HG03066 (cell line): Measurements from ENCODE around the gene TNNI3.
"Not testable (repeated sequence)": the region's sequence is repeated elsewhere in the genome, so short reads cannot be mapped to it uniquely, and the experiment has no call there.

ENCODE experiments used
- ATAC-seq: cut with Tn5 transposase; IDR thresholded peaks from one replicate; pipeline ENCODE4 v1.9.1; 2021; ENCODE audit warnings: low read depth; ENCODE audit not compliant: unreplicated experiment

Gene TNNI3

DNA sequence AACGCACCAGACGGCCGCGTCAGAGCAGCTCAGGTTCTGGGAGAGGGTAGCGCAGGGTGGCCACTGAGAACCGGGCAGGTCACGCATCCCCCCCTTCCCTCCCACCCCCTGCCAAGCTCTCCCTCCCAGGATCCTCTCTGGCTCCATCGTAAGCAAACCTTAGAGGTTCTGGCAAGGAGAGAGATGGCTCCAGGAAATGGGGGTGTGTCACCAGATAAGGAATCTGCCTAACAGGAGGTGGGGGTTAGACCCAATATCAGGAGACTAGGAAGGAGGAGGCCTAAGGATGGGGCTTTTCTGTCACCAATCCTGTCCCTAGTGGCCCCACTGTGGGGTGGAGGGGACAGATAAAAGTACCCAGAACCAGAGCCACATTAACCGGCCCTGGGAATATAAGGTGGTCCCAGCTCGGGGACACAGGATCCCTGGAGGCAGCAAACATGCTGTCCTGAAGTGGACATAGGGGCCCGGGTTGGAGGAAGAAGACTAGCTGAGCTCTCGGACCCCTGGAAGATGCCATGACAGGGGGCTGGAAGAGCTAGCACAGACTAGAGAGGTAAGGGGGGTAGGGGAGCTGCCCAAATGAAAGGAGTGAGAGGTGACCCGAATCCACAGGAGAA lies 42.0 kb downstream of the TNNI3 start:
- ATAC-seq, result no peak

DNA sequence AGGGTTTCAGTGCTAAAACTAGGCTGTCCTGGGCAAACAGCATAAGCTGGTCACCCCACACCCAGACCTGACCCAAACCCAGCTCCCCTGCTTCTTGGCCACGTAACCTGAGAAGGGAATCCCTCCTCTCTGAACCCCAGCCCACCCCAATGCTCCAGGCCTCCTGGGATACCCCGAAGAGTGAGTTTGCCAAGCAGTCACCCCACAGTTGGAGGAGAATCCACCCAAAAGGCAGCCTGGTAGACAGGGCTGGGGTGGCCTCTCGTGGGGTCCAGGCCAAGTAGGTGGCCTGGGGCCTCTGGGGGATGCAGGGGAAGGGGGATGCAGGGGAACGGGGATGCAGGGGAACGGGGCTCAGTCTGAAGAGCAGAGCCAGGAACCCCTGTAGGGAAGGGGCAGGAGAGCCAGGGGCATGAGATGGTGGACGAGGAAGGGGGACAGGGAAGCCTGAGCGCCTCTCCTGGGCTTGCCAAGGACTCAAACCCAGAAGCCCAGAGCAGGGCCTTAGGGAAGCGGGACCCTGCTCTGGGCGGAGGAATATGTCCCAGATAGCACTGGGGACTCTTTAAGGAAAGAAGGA lies 42.9 kb downstream of the TNNI3 start:
- no peak for ATAC-seq

DNA sequence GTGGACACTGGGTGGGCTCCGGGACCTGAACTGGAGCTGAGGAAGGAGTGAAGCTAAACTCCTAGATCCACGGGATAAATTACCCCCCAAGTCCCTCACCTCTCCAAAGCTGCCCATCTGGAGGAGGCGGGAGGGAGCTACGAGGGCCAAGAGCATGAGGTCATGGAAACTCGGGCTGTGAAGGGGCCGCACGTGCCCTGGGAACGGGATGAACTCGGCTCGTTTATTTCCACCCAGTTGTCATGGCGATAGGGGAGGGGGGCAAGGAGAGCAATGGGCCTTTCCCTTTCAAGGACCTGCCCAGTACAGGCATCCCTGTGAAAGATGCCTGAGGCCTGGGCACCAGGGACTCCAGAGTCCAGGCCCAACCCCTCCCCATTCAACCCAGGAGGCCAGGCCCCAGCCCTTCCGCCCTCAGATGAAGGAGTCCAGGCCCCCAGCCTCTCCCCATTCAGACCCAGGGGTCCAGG lies 43.9 kb downstream of the TNNI3 start:
- no peak for ATAC-seq

DNA sequence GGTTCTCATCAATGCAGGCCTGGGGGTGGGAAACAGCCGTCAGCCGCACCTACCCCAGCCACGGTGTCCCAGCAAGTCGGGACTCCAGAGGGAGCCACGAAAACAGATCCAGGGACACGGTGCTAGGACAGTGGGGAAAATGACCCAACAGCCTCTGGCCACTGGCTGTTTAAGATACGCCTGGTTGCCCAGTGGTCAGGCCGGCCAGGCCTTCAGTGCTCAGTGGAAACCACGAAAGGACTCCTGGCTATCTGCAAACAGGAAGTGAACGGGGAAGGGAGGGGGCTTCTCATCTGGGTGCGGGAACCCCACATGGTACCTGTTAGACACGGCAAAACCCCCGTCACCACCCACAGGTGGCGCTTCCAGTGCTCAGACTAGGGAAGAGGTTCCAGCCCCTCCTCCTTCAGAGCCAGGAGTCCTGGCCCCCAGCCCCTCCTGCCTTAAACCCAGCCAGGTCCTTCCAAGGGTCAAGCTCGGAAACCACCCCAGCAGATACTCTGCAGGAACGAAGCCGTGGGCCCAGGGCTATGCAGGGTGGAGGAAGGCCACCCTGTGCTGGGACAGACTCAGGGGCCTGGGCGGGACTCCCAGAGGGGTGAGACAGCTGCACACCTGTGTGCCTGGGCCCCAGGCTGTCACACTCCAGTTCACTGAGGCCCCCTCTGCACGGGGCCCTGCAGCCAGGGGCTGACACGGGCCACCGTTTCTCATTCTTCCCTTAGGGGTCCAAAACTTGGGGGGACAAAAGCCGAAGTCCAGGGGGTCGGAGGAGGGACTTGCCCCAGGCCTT lies 44.6 kb downstream of the TNNI3 start:
- no peak for ATAC-seq

DNA sequence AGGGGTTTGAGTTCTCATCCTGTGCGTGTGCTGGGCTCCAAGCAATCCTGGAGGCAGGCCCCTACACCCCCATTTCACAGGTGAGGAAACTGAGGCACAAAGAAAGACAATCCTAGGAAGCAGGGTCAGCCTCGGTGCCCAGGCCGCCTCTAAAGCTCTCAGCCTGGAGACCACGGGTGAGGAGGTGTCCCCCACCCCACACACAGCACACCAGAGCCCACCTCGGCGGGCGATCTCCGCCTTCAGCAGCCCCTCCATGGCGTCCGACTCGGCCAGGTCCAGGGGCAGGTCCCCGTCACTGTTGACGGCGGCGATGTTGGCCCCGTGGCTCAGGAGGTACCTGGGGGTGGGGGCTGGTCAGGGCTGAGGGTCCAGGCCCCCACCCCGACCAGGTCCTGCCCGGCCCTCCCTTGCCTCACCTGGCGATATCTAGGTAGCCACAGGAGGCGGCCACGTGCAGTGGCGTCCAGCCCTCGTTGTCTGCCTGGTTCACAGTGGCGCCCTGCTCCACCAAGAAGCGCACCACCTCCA lies 45.2 kb downstream of the TNNI3 start:
- no peak for ATAC-seq

DNA sequence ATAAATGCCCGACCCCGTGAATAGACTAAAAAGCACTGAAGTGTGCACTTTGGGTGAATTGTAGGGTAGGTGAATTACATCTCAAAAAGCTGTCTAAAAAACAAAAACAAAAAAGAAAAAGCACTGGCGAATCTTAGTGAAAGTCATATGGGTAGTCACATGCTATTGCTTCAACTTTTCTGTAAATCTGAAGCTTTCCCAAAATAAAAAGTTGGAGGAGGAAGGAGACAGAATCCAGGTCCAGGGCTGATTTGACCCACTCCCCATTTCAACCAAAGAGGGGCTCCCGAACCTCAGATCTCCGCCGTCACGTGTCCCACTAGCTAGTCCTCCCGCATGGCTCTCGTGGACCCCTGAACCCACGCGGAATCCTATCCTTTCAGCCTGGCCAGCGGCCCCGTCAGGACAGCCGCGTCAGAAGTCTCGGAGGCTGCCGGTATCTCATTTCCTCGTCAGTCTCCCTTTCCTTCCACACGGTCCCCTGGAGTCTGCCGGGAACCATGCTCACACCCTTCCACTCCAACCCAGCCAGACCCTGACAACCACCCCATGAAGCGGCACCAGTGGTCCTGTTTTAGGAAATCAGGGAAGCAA lies 46.2 kb downstream of the TNNI3 start:
- no peak for ATAC-seq

DNA sequence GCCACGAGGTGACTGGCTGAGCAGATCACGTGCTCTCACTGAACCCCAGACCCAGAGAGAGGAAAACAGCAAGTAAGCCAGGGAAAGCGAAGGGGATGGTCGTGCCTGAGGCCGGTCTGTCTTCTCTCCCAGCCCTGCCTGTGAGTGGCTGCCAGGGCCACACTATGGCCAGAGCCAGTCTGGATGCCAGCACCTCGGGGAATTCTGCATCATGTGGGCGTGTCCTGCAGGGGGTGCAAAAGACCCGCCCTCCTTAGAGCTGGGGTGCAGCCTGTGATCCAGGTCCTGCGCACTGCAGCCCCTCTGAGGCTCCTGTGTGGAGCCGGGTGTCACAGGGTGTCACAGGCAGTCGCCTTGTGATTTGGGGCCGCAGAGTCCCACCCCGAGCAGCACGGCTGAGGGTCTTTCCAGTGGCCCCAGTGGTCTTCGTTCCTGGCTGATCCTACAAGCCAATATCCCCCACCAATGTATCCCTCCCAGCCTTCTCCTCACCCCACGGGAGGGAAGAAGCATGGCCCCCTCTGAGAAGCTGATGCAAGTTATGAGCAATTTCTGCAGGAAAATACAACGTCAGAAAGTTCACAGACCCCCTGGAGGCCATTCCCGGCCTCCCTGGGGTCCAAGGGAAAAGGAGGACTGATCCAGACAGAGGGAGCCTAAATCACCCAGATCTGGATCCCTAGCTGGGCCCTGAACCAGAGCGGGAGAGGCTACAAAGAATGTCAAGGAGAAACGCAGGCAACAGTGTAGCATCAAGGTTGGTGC lies 47.8 kb downstream of the TNNI3 start:
- no peak for ATAC-seq

DNA sequence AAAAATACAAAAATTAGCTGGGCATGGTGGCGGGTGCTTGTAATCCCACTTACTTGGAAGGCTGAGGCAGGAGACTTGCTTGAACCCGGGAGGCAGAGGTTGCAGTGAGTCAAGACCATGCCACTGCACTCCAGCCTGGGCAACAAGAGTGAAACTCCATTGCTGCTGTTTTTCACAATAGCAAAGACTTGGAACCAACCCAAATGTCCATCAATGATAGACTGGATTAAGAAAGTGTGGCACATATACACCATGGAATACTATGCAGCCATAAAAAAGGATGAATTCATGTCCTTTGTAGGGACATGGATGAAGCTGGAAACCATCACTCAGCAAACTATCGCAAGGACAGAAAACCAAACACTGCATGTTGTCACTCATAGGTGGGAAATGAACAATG lies 50.3 kb downstream of the TNNI3 start:
- not testable (repeated sequence) for ATAC-seq

DNA sequence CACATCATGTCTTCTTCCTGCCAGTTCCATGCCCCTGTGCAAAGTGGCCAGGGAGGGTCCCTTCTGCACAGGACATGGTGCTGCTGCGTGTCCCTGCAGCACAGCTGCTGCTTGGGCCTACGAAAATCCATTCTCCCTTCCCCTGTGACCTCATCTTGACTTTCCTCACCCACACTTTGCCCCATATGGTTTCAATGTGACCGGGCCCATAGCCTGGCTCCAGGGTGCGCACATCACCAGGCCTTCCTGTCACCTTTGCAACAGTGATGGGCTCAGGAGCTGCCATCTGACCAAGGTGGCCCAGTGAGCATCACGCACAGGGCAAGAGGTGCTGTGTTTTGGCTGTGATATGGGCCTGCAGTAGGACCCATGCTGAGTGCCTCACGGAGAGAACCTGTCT lies 50.9 kb downstream of the TNNI3 start:
- no peak for ATAC-seq

DNA sequence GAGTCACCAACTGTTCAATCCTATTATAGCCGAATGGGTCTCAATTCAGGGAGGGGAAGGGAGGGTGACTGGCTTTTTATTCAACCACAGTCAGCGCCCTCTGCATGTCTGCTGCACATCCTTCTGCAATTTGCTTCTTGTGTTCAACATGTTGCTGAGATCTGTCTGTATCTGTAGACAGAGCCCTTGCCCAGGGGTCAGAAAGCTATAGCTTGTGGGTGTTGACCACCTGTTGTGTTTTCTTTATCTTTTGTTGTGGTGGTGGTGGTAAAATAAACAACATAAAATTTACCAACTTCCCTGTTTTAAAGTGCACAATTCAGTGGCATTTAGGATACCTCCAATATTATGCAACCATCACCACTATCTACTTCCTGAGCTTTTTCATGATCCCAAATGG lies 52.3 kb downstream of the TNNI3 start:
- ATAC-seq, result no peak

DNA sequence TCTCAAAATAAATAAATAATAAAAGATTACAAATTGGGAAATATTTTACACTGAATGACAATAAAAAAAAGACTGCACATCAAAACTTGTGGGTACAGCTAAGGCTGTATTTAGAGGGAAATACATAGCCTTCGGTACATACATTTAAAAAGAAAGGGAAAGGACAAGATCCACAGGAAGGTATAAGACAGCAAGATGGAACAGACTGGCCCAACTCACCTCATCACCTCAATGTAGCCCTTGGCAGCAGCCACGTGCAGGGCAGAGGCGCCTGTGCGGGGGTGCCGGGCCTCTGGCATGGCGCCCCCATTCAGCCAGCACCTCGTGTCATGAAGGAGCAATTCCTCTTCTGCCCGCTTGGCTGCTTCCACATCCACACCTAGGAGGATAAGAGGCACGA lies 54.3 kb downstream of the TNNI3 start:
- ATAC-seq, result no peak
